Measurements from ENCODE around the gene FGD2. TPM values are rescaled to one million over a fixed set of nuclear protein-coding genes. Genes with fewer than 3 reads are reported as not detected.

FGD2 gene
- total and polyA plus RNA-seq, 2 donors (not counting 3 experiments of a cell fraction or from before 2014, with no cell fraction given): not detected

DNA sequence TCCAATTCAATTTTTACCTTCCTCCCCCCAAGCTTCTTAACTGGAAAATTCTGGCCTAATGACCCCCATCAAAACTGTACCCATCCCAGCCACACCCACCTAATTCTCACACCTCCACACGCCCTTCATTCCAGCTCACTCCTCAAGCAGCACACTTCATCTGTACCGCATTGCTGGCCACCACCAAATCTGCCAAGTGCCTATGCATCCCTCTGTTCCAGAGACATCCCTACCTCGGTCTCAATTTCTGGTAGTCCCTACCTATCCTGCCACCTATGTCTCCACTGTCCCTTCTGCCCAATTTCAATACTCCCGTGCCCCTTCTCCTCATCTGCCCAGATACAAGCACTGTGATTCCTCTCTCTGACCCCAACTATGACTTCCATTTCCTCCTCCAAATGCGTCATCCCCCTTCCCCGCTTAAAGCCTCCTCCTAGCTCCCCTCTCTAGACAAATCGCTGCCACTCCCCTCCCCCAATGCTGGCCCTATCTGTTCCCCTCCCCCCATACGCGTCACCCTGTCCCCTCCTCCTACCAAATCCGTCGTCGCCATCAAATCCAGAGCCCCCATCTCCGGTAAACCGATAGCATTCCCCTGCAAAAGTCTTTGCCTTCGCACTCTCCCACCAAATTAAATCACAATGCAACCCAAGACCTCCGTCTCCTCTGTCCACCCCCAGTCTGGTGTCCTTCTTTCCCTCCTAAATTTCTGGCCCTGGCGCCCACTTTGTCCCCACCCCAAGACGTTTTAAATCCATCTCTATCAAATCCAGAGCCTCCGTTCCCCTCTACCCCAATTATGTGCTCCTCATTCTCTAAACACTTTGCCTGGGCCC lies 20.7 kb upstream of the FGD2 start:
- peaks cover 0 to 8% of the 10 kb centered on the region in 2 experiments for H3K36me3 ChIP-seq (ENCODE audit: control insufficient read depth in 2 of 2, extremely low read depth in 1 of 2, insufficient read depth in 2 of 2, low read length in 2 of 2)
- H3K27ac ChIP-seq (ENCODE audit: insufficient read depth, low read depth, low read length): peak overlapping the region; percentile 71
- H3K9me1 ChIP-seq (replicated peaks; ENCODE audit: control insufficient read depth, extremely low read depth, insufficient read depth, low read length): no peaks in the 10 kb centered on the region
- peak overlapping the region; percentile 71 to 95 (median 87) for H3K4me3 ChIP-seq (replicated peaks in 1 of 3; ENCODE audit: insufficient read depth in 1 of 3, low read depth in 1 of 3, low read length in 3 of 3)
- dilution Hi-C loops (cut with MboI; ENCODE audit: extremely low pct_ligation_motif_present, low sequenced_read_pairs) (no loop called here), intact Hi-C loops (cut with micrococcal nuclease) (loop anchor here (10.0 kb wide), 1 partner anchor 220 kb away; no protein-coding TSS in a partner anchor)
- BruUV-seq (replicated peaks): TSS peak; percentile 80
- FAIRE-seq (peak; percentile 76), DNase-seq (ENCODE audit: low read depth, low spot score) (peak; percentile 68)
- CTCF ChIA-PET: interaction anchor here (1.0 to 1.4 kb wide), 4 partner anchors 33 to 226 kb away, joined by 3 to 14 read pairs (median 4); partner anchors contain the start of gene PPIL1
- H3K9ac ChIP-seq (replicated peaks; ENCODE audit: extremely low read depth, insufficient read depth, low read length): peak overlapping the region; percentile 97
- H3K4me2 ChIP-seq (ENCODE audit: insufficient read depth, low read length): peak overlapping the region; percentile 75
- peaks cover 29% of the 10 kb centered on the region for H3K4me1 ChIP-seq (ENCODE audit: control insufficient read depth, extremely low read depth, insufficient read depth, low read length)
- no peaks in the 10 kb centered on the region for H3K27me3 ChIP-seq (ENCODE audit: control insufficient read depth in 2 of 2, insufficient read depth in 2 of 2, low read length in 2 of 2)
- POLR2A ChIA-PET: interaction anchor here (0.6 kb wide), 1 partner anchor 24 kb away, joined by 3 read pairs; no protein-coding TSS in a partner anchor
- TF ChIP-seq POLR2A (IDR thresholded peaks at IDR 0.05; ENCODE audit: low read depth, low read length) (no peak), FOS (IDR thresholded peaks at IDR 0.05; ENCODE audit: borderline replicate concordance, insufficient read depth, low read length) (peak; percentile 61), GATA2 (IDR thresholded peaks at IDR 0.05; ENCODE audit: insufficient read depth, insufficient read length, low read depth, low read length) (no peak)
- TF ChIP-seq, protein P1, sequence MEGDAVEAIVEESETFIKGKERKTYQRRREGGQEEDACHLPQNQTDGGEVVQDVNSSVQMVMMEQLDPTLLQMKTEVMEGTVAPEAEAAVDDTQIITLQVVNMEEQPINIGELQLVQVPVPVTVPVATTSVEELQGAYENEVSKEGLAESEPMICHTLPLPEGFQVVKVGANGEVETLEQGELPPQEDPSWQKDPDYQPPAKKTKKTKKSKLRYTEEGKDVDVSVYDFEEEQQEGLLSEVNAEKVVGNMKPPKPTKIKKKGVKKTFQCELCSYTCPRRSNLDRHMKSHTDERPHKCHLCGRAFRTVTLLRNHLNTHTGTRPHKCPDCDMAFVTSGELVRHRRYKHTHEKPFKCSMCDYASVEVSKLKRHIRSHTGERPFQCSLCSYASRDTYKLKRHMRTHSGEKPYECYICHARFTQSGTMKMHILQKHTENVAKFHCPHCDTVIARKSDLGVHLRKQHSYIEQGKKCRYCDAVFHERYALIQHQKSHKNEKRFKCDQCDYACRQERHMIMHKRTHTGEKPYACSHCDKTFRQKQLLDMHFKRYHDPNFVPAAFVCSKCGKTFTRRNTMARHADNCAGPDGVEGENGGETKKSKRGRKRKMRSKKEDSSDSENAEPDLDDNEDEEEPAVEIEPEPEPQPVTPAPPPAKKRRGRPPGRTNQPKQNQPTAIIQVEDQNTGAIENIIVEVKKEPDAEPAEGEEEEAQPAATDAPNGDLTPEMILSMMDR (IDR thresholded peaks at IDR 0.05; ENCODE audit: extremely low read depth in 1 of 2, insufficient read depth in 1 of 2, low read depth in 1 of 2, low read length in 2 of 2): no peak
- no peaks in the 10 kb centered on the region for H3K9me3 ChIP-seq (replicated peaks; ENCODE audit: control insufficient read depth, insufficient read depth, low read length)
- H3K79me2 ChIP-seq (ENCODE audit: control insufficient read depth, insufficient read depth, low read length): peaks cover 62% of the 10 kb centered on the region
- H4K20me1 ChIP-seq (replicated peaks; ENCODE audit: control insufficient read depth, extremely low read depth, insufficient read depth, low read length): peaks cover 3% of the 10 kb centered on the region
- H2AFZ ChIP-seq (ENCODE audit: low read depth, low read length): no peak overlapping the region

Measured in endothelial cell of umbilical vein (primary cell).